Activated naive CD4-positive, alpha-beta T cell treated with anti-CD3 and anti-CD28 coated beads, Interleukin-2, amount 10 ng/mL, durations not matched to agents 7 days and 5 days (primary cell): ENCODE measurements around the gene GBP4.

Source experiments
- CTCF ChIA-PET: fragments of 350-600 bp; sonication (Branson Sonifier 250); formaldehyde crosslinking; loops from one replicate; lab custom pipeline; 2021; ENCODE audit warnings: antibody characterized with exemption; lab: Charles Lee
- DNase-seq: peaks from one replicate; pipeline ENCODE4 v3.0.0-alpha.2; 2020
- H3K27ac Mint-ChIP-seq: one replicate; pipeline ENCODE4 v1.8.0; 2021; ENCODE audit warnings: mild to moderate bottlenecking, moderate library complexity, mixed read lengths
- H3K27me3 Mint-ChIP-seq: one replicate; pipeline ENCODE4 v1.8.0; 2021; ENCODE audit warnings: mild to moderate bottlenecking, mixed read lengths
- H3K36me3 Mint-ChIP-seq: one replicate; pipeline ENCODE4 v1.8.0; 2021; ENCODE audit warnings: mixed read lengths
- H3K4me1 Mint-ChIP-seq: one replicate; pipeline ENCODE4 v1.8.0; 2021; ENCODE audit warnings: mixed read lengths
- H3K4me3 Mint-ChIP-seq: one replicate; pipeline ENCODE4 v1.8.0; 2021; ENCODE audit warnings: mild to moderate bottlenecking, moderate library complexity, mixed read lengths
- H3K9me3 Mint-ChIP-seq: one replicate; pipeline ENCODE4 v1.8.0; 2021; ENCODE audit warnings: mixed read lengths

The GBP4 gene

DNA sequence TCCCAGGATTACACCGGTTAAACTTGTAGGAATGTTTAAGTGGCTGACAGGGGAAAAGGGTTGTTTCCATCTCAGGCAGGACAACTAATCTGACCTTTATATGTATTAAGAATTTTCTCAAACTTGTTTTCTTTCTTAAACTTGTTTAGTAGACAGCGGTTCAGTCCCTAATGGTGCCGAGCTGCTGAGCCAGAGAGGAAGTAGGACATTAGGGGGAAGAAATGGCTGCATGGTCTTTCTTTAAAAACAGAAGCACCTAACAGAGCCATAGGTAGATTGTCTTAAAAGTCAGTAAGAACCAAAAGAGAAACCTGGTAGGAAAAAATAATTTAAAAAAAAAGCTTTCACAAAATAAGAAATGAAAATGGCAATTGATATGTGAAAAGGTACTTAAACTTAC lies 3.3 kb downstream of the GBP4 start:
- Mint-ChIP-seq H3K9me3 (no peaks in the 10 kb centered on the region), H3K27ac (peak overlapping the region; percentile 3), H3K4me1 (peaks cover 70% of the 10 kb centered on the region), H3K36me3 (peaks cover 66% of the 10 kb centered on the region), H3K4me3 (peak overlapping the region; percentile 31), H3K27me3 (no peaks in the 10 kb centered on the region)
- CTCF ChIA-PET, result no interaction called here
- DNase-seq, result no peak

DNA sequence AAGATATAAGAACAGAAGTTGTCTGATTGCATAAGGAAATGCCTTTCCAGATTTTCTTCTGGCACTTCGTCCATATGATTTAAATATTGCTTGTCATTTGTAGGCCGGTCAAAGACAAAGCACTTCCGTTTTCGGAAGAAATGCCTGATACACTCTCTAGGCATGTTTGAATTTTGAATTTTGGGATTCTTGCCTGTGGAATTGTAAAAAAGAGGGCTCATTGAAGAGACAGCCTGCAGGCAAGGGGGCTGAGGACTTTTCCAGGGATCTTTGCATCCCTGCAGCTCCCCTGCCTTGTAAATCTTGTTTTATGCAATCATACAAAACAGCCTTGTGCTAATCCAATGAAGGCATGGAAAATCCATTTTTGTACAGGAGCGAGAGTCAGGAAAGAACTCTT lies 7.4 kb downstream of the GBP4 start:
- no peak overlapping the region for H3K27ac Mint-ChIP-seq

DNA sequence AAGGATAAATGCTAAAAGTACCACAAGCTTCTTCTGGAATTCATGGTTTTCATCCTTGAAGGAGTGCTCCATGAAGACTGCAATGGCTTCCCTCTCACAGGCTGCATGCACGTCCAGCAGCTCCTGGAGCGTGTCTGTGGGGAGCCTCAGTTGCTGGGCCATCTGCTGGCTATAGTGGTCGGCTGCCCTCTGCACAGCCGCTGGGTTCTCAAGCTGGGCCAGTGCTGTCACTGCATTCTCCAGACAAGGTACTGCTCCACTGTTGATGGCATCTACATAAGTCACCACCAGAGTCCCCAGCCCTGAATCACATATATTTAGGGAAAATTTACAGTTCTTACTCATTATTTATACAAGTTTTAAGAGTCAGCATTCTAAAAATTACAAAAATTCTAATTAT lies 8.7 kb downstream of the GBP4 start:
- no peaks in the 10 kb centered on the region for H3K9me3 Mint-ChIP-seq
- H3K27ac Mint-ChIP-seq, result no peak overlapping the region
- no peaks in the 10 kb centered on the region for H3K27me3 Mint-ChIP-seq
- CTCF ChIA-PET, result no interaction called here
- no peak for DNase-seq
- H3K36me3 Mint-ChIP-seq, result peaks cover 87% of the 10 kb centered on the region
- H3K4me1 Mint-ChIP-seq, result peaks cover 26% of the 10 kb centered on the region
- H3K4me3 Mint-ChIP-seq, result no peak overlapping the region

More for the DNA sequence above, 7.4 kb downstream of the GBP4 start:
- Mint-ChIP-seq H3K4me3 (no peak overlapping the region), H3K9me3 (no peaks in the 10 kb centered on the region), H3K27me3 (no peaks in the 10 kb centered on the region), H3K4me1 (peaks cover 39% of the 10 kb centered on the region), H3K36me3 (peaks cover 86% of the 10 kb centered on the region)
- no peak for DNase-seq
- CTCF ChIA-PET, result no interaction called here

DNA sequence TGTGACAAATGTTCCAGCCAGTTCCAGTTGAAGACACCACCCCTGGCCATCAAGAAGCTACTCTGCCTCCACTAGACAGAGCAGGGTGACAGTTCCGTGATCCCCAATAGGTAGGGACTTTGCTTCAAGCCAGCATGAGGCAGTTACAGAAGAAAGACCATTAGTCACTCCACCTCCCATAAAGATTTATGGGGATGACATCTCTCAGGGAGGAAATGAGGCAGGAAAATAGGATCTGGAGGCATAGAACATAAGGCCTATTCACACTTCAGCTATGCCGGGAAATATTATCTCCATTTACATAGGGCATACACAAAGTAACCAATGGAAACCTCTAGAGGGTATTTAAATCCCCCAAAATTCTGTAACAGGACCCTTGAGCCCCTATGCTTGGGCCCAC lies 19.4 kb downstream of the GBP4 start:
- Mint-ChIP-seq H3K4me3 (no peak overlapping the region), H3K27me3 (no peaks in the 10 kb centered on the region), H3K27ac (no peak overlapping the region), H3K36me3 (peaks cover 30% of the 10 kb centered on the region), H3K9me3 (peaks cover 6% of the 10 kb centered on the region), H3K4me1 (peaks cover 9% of the 10 kb centered on the region)
- no peak for DNase-seq
- CTCF ChIA-PET, result interaction anchor here (1.2 kb wide), 1 partner anchor 81 kb away, joined by 4 read pairs; no protein-coding TSS in a partner anchor

DNA sequence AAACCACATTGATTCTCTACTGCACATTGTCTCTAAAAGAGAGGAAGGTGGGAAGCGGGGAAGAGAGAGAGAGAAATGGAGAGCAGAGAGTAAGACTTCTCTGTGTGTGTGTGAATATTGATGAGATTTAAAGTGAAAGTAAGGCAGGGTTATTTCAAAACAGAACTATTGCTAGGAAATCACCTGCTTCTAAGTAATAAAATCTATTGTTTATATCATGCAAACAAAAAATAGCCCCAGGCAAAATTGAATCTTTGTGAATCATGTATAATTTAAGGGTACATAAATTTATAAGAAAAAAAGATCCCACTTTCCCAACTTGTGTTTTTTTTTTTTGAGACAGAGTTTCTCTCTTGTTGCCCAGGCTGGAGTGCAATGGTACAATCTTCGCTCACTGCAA lies 21.8 kb downstream of the GBP4 start:
- Mint-ChIP-seq H3K4me3 (no peak overlapping the region), H3K36me3 (peaks cover 10% of the 10 kb centered on the region), H3K9me3 (peaks cover 3% of the 10 kb centered on the region), H3K27ac (no peak overlapping the region), H3K4me1 (peaks cover 9% of the 10 kb centered on the region), H3K27me3 (no peaks in the 10 kb centered on the region)
- CTCF ChIA-PET, result no interaction called here
- no peak for DNase-seq

DNA sequence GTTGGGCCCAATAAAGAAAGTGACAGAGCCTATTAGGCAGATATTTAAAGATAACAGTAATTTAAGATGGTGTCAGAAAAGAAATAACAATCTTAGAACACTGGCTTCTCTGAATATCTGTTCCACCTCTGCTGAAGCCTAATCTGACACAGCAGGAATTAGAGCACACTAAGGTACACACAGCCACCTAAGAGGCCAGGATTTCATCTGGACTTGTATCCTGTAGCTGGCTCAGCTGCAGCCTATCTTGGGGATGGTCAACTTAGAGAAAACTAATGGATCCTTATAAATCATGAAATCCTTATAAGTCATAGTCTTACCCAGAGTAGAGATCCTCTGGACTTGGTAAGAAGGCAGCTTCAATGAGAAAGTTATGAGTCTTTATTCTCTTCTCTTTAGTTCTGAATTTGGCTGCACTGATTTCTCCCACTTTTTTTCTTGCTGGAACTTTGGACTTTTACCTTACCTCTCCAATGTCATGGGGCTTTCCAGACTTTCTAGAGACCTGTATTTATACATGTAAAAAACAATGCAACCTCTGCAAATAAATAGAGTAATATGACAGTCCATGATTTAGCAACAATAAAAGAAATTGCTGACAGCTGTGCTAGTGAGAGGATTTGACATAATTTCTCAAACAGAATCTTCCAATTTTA lies 23.0 kb downstream of the GBP4 start, which contains the start of gene GBP7:
TSS of gene GBP7 (minus strand) at position 403 of the 656 bp plus-strand sequence. CDS start 4,068 bp downstream, outside the sequence.
- CTCF ChIA-PET, result interaction anchor here (0.9 kb wide), 1 partner anchor 44 kb away, joined by 3 read pairs; no protein-coding TSS in a partner anchor
- no peak within 1 kb of the TSS for H3K4me3 Mint-ChIP-seq
- peaks cover 2% of the 10 kb centered on the region for H3K36me3 Mint-ChIP-seq
- DNase-seq, result no peak
- no peaks in the 10 kb centered on the region for H3K27me3 Mint-ChIP-seq
- H3K27ac Mint-ChIP-seq, result no peak within 1 kb of the TSS
- H3K4me1 Mint-ChIP-seq, result peaks cover 12% of the 10 kb centered on the region
- peaks cover 3% of the 10 kb centered on the region for H3K9me3 Mint-ChIP-seq

DNA sequence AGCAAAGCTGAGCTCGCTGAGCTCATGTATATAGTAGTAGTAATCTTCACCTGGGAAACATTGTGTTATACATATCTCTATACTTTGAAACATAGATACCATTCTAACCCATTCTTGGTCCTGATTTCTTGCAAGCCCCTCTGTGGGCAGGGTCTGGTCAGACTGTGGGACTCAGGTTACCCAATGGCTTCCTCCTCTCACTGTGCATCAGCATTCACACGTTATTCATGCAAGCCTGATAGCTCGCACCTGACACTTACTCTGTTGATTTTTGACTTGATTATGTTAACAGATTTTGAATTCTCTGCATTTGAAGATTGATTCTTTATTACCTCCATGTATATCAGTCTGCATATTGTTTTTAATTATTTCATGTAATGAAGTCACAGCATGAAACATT lies 24.3 kb downstream of the GBP4 start:
- no peak overlapping the region for H3K27ac Mint-ChIP-seq

DNA sequence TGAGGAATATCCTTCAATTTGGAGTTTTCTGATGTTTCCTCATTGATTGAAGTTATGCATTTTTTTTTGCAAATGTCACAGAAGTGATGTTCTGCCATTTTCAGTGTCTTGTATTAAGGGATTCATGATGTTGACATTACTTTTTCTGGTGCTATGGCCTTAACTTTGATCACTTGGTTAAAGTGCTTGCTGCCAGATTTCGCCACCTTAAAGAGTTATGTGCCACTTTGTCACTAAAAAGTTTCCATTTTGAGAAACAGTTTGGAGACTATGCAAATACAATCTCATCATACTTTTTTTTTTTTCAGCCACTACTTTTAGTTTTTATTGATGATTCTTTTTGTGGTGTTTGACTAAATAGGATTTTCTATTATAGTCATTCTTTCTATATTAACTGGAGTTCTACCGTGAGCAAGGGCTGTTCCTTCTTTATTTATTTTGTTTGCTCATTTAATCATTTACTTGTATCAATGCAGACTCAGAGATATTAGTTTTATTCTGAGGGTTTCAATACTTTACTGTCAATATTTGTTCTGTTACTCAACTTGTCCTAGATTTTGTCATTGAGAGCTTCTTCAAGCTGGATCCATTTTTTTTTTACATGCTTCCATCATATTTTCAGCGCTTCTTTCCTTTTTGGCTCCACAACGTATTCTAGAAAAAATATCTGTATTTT lies 26.1 kb downstream of the GBP4 start:
- H3K4me3 Mint-ChIP-seq, result no peak overlapping the region
- peaks cover 3% of the 10 kb centered on the region for H3K9me3 Mint-ChIP-seq
- no peaks in the 10 kb centered on the region for H3K27me3 Mint-ChIP-seq
- peaks cover 12% of the 10 kb centered on the region for H3K4me1 Mint-ChIP-seq
- H3K27ac Mint-ChIP-seq, result no peak overlapping the region
- no peak for DNase-seq
- CTCF ChIA-PET, result no interaction called here
- peaks cover 2% of the 10 kb centered on the region for H3K36me3 Mint-ChIP-seq

More for the DNA sequence above, 24.3 kb downstream of the GBP4 start:
- DNase-seq, result no peak
- H3K4me1 Mint-ChIP-seq, result peaks cover 12% of the 10 kb centered on the region
- H3K9me3 Mint-ChIP-seq, result peaks cover 3% of the 10 kb centered on the region
- H3K27me3 Mint-ChIP-seq, result no peaks in the 10 kb centered on the region
- CTCF ChIA-PET, result no interaction called here
- H3K4me3 Mint-ChIP-seq, result no peak overlapping the region
- H3K36me3 Mint-ChIP-seq, result peaks cover 2% of the 10 kb centered on the region

DNA sequence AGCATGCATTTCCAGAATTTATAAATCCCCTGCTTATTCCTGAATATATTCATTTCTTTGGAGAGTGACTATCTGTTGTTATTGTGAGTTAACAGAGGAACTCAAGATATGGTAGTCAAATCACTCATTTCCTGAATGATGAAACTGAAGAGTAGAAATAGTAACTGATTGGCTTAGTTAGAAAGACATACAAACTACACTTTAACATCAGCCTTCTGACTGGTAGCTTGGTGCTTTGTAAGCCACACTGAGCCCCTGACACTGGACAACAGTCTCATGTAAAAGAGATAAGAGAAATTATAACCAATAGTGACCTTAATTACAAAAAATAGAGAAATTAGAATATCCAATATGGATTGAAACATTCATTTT lies 27.7 kb downstream of the GBP4 start:
- H3K4me1 Mint-ChIP-seq, result peaks cover 4% of the 10 kb centered on the region
- DNase-seq, result no peak
- H3K9me3 Mint-ChIP-seq, result peaks cover 3% of the 10 kb centered on the region
- H3K4me3 Mint-ChIP-seq, result no peak overlapping the region
- H3K27me3 Mint-ChIP-seq, result no peaks in the 10 kb centered on the region
- H3K27ac Mint-ChIP-seq, result no peak overlapping the region
- H3K36me3 Mint-ChIP-seq, result peaks cover 2% of the 10 kb centered on the region
- CTCF ChIA-PET, result no interaction called here

DNA sequence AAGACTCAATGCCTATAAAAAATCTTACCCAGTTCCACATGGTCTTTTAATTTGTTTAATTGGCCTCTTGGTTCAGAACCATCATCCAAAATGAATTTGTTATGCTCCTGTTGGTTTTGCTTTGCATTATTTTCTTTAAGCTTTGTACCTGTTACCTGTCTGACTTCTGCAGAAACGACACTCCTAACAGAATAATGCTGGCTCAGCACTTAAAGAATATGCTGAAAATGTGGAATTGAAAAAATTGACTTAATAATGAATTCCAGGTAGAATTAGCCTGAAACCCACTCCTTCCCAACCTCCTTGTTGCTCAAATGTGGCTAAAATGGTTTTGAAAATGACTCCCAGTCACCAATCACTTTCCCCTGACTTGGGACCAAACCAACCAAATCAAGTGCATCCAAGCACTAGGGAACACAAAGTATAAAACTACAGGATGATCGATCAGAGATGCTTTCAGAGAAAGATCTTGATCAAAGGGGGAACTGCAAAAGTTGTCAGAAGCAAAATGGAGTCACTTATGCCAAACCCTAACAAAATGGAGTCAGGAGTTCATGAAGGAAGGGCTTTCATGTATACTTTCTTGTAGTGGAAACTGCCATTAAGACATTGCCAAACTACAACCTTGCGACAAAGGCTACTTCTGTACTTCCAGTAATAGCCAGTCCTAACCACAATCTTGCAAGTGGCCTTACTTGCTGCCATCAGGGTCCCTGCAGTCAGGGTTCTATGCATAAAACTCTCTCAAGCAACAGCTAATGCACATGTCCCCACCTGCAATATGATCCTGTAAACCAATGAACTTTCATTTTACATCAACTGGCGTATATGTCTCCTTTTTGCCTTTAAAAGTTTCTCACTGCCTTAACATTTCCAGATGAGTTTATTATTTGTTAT lies 28.3 kb downstream of the GBP4 start:
- H3K36me3 Mint-ChIP-seq, result peaks cover 2% of the 10 kb centered on the region
- H3K27me3 Mint-ChIP-seq, result no peaks in the 10 kb centered on the region
- H3K4me3 Mint-ChIP-seq, result no peak overlapping the region
- peaks cover 3% of the 10 kb centered on the region for H3K9me3 Mint-ChIP-seq
- peaks cover 4% of the 10 kb centered on the region for H3K4me1 Mint-ChIP-seq
- no peak overlapping the region for H3K27ac Mint-ChIP-seq
- no peak for DNase-seq
- CTCF ChIA-PET, result no interaction called here

DNA sequence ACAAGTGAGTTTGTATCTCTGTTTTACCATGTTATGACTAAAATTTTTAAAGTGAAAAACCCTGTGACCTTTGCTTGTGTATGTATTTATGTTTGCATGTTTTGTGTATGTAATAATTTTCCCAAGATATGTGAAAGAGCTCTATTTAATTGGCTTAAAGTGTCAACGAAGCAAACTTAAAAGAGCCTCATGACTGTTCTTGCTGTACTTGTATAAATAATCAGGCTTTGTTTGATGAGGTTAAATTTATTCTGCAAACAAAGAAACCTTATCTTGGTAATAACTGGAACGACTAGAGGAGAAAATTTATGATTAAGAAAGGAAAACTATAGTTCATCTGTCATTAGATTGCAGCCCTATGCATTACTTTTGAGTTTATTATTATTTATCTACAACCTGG lies 29.6 kb downstream of the GBP4 start:
- Mint-ChIP-seq H3K36me3 (peaks cover 2% of the 10 kb centered on the region), H3K27me3 (no peaks in the 10 kb centered on the region), H3K27ac (no peak overlapping the region), H3K4me1 (peaks cover 4% of the 10 kb centered on the region), H3K4me3 (no peak overlapping the region), H3K9me3 (peaks cover 3% of the 10 kb centered on the region)
- no peak for DNase-seq
- CTCF ChIA-PET, result interaction anchor here (1.1 kb wide), 1 partner anchor 23 kb away, joined by 3 read pairs; no protein-coding TSS in a partner anchor

DNA sequence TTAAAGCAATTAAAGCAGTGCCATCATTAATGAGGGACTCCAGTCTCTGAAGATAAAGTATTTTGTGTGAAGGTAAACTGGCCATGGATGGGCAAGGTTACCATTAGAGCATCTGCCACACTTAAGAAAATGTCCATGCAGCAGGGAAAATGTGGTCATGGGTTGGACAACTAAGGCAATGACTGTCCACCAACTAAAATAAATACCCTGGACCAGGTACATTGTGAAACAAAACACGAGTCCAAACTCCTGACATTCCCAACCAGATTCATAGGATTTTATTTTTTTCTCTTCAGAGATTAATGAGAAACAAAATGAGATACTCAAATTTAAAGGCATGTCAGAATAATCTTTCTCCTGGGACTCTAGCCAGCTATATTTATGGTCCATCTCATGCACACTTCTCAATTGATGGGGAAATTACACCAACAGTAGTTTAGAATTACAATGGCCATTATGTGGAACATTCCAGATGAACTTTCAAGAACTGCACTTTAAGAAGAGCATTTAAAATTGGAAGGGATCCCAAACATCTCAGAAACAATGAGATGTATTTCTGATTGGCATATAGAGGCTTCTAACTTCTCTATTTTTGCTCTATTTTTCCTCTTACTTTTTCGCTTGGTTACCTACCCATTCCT lies 31.0 kb downstream of the GBP4 start:
- no peak overlapping the region for H3K4me3 Mint-ChIP-seq
- H3K27me3 Mint-ChIP-seq, result no peaks in the 10 kb centered on the region
- peaks cover 3% of the 10 kb centered on the region for H3K9me3 Mint-ChIP-seq
- CTCF ChIA-PET, result no interaction called here
- DNase-seq, result no peak
- H3K27ac Mint-ChIP-seq, result no peak overlapping the region
- no peaks in the 10 kb centered on the region for H3K36me3 Mint-ChIP-seq
- H3K4me1 Mint-ChIP-seq, result peaks cover 4% of the 10 kb centered on the region

DNA sequence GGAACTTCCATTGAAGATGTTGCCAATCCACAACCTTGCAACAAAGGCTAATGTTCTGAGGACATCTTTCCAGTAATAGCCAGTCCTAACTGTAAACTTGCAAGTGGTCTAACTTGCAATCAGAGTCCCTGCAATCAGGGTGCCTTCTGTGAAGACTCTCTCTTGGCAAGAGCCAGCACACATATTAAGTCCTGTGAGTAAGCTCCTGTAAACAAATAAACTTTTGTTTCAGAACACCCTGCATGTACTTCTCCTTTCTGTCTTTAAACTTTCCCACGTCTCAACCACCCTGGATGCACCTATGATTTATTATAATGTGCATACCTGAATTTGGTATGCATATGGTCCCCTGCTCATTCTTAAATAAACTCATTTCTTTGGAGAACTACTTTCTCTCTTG lies 32.0 kb downstream of the GBP4 start:
- Mint-ChIP-seq H3K27me3 (no peaks in the 10 kb centered on the region), H3K4me1 (peaks cover 4% of the 10 kb centered on the region)
- CTCF ChIA-PET, result no interaction called here

DNA sequence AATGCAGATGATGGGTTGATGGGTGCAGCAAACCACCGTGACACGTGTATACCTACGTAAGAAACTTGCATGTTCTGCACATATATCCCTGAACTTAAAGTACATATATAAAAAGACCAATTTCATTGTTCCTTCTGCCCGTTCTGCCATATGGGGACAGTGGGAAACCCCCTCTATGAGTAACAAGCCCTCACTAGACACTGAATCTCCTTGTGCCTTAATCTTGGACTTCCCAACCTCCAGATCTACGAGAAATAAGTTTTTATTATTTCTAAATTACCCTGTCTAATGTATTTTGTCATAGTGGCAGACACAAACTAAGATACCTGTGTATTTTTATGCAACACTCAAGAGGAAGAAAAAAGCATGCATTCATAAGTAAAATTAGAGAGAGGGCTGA lies 32.9 kb downstream of the GBP4 start:
- Mint-ChIP-seq H3K4me1 (peaks cover under 1% of the 10 kb centered on the region), H3K36me3 (peaks cover 2% of the 10 kb centered on the region), H3K27ac (no peak overlapping the region), H3K4me3 (no peak overlapping the region), H3K9me3 (peaks cover 9% of the 10 kb centered on the region), H3K27me3 (no peaks in the 10 kb centered on the region)
- CTCF ChIA-PET, result no interaction called here
- no peak for DNase-seq

More for the DNA sequence above, 32.0 kb downstream of the GBP4 start:
- Mint-ChIP-seq H3K9me3 (peaks cover 2% of the 10 kb centered on the region), H3K27ac (no peak overlapping the region), H3K4me3 (no peak overlapping the region), H3K36me3 (peaks cover under 1% of the 10 kb centered on the region)
- DNase-seq, result no peak
